ENCODE measurements around the gene UBE2QL1. TPM values are rescaled to one million over a fixed set of nuclear protein-coding genes. Genes with fewer than 3 reads are reported as not detected.

UBE2QL1 gene
- total RNA-seq, 1 donor from 2014 or later: 0.52 TPM

DNA sequence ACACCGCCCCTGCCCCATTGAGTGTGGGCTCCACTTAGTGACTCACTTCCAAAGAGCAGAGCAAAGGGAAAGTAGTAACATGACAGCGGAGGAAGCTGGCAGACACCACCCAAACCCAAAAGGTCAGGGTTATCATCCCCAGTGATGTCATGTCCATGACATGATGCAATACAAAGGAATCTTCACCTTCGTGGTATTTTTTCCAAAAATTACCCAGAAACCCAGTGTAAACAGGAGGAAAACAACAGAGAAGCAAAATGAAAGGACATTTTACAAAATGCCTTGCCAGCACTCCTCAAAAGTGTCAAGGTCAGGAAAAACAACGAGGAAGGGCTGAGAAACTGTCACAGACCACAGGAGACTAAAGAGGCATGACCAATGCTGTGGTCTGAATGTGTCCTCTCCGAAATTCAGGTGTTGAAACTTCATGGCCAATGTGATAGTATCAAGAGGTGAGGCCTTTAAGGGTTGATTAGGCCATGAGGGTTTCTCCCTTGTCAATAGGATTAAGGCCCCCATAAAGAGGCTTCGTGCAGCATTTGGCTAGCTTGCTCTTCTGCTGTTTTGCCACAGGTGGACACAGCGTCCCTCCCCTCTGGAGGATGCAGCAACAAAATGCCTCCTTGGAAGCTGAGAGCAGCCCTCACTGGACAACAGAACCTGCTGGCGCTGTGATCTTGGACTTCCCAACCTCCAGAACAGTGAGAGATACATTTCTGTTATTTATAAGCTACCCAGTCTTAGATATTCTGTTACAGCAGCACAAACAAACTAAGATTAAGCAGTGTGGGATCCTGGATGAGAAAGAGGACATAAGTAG lies 39.8 kb upstream of the UBE2QL1 start:
- no peak overlapping the region for H3K4me3 ChIP-seq (ENCODE audit: low read length in 3 of 3)
- H3K4me1 ChIP-seq (ENCODE audit: control insufficient read depth in 3 of 3, insufficient read depth in 3 of 3, low read length in 3 of 3): peaks cover 0 to 6% (median 0%) of the 10 kb centered on the region in 3 donors
- peaks cover 0 to 3% (median 3%) of the 10 kb centered on the region in 3 donors for H3K27me3 ChIP-seq (ENCODE audit: control insufficient read depth in 3 of 3, insufficient read depth in 3 of 3, low read length in 3 of 3)
- no peaks in the 10 kb centered on the region for H3K9me3 ChIP-seq (ENCODE audit: control insufficient read depth in 3 of 3, low read length in 3 of 3)
- no peak overlapping the region for H3K27ac ChIP-seq (ENCODE audit: low read depth, low read length)
- no peak overlapping the region for H3K9ac ChIP-seq (ENCODE audit: low read depth in 1 of 3, low read length in 3 of 3)
- no peaks in the 10 kb centered on the region for H3K36me3 ChIP-seq (ENCODE audit: control insufficient read depth in 3 of 3, insufficient read depth in 3 of 3, low read length in 3 of 3)

DNA sequence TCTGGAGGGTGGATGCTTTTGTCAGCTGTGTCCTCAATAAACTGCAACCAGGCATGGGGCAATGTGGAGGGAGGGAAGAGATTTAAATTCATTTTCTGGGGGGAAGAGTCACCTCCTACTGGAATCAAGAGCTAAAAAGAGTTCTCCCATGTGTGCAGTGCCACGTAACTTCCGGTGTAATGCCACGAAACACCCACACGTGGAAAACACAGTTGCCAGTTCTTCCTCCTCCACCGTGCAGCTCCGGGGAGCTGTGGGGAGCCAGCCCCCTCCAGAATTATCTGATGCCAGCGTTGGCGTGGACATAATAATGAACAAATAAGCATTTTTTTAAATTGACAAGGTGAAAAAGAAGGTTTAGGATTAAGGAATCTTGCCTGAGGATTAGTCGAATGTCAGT lies 38.2 kb upstream of the UBE2QL1 start:
- H3K27ac ChIP-seq (ENCODE audit: low read depth, low read length): no peak overlapping the region
- peaks cover 0 to 6% (median 0%) of the 10 kb centered on the region in 3 donors for H3K4me1 ChIP-seq (ENCODE audit: control insufficient read depth in 3 of 3, insufficient read depth in 3 of 3, low read length in 3 of 3)
- no peak overlapping the region for H3K9ac ChIP-seq (ENCODE audit: low read depth in 1 of 3, low read length in 3 of 3)
- no peaks in the 10 kb centered on the region for H3K9me3 ChIP-seq (ENCODE audit: control insufficient read depth in 3 of 3, low read length in 3 of 3)
- H3K27me3 ChIP-seq (ENCODE audit: control insufficient read depth in 3 of 3, insufficient read depth in 3 of 3, low read length in 3 of 3): peaks cover 0 to 3% (median 3%) of the 10 kb centered on the region in 3 donors
- no peaks in the 10 kb centered on the region for H3K36me3 ChIP-seq (ENCODE audit: control insufficient read depth in 3 of 3, insufficient read depth in 3 of 3, low read length in 3 of 3)
- no peak overlapping the region for H3K4me3 ChIP-seq (ENCODE audit: low read length in 3 of 3)

DNA sequence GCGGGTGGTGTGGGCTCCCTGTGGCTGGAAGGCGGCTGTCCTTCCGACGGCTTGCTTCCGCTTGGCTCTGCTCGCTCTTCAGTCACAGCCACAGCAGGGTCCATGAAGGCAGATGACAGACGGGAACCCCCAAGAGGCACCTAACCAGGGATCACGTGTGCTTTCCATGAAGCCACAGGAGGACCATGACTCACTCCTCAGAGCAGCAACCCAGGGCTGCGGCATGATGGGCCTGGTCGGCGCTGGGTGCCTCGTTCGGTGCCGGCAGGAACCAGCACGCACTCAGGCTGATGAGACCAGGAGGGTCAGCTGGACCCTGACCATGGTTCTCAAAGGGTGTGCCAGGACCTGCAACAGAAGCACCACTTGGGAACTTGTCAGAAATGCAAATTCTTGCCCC lies 37.5 kb upstream of the UBE2QL1 start:
- Histone ChIP-seq H3K27ac (ENCODE audit: low read depth, low read length) (no peak overlapping the region), H3K9me3 (ENCODE audit: control insufficient read depth in 3 of 3, low read length in 3 of 3) (no peaks in the 10 kb centered on the region)

DNA sequence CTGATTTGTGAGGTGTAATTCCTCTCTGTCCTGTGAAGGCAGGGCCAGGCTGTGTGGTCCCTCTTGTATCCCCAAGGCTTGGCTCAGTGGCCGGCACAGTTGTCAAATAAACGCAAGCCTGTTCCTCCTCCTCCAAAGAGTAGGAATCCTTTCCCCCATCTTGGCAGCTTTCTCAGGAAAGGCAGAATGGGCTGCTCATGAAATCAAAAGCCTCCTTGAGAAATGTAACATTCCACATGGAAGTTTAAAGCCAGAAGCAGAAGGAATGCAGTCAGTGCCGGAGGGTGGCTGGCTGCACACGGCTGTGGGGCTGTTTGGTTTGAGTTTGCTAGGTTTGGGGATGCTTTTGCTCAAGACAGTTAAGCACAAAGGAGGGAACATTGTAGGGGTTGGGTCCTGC lies 35.8 kb upstream of the UBE2QL1 start:
- Histone ChIP-seq H3K4me3 (ENCODE audit: low read length in 3 of 3) (no peak overlapping the region), H3K9me3 (ENCODE audit: control insufficient read depth in 3 of 3, low read length in 3 of 3) (no peaks in the 10 kb centered on the region), H3K27me3 (ENCODE audit: control insufficient read depth in 3 of 3, insufficient read depth in 3 of 3, low read length in 3 of 3) (peaks cover 0 to 3% (median 3%) of the 10 kb centered on the region in 3 donors), H3K27ac (ENCODE audit: low read depth, low read length) (no peak overlapping the region), H3K9ac (ENCODE audit: low read depth in 1 of 3, low read length in 3 of 3) (no peak overlapping the region), H3K4me1 (ENCODE audit: control insufficient read depth in 3 of 3, insufficient read depth in 3 of 3, low read length in 3 of 3) (no peaks in the 10 kb centered on the region), H3K36me3 (ENCODE audit: control insufficient read depth in 3 of 3, insufficient read depth in 3 of 3, low read length in 3 of 3) (no peaks in the 10 kb centered on the region)

More for the DNA sequence above, 37.5 kb upstream of the UBE2QL1 start:
- Histone ChIP-seq H3K27me3 (ENCODE audit: control insufficient read depth in 3 of 3, insufficient read depth in 3 of 3, low read length in 3 of 3) (peaks cover 0 to 3% (median 3%) of the 10 kb centered on the region in 3 donors), H3K9ac (ENCODE audit: low read depth in 1 of 3, low read length in 3 of 3) (no peak overlapping the region), H3K4me3 (ENCODE audit: low read length in 3 of 3) (no peak overlapping the region), H3K36me3 (ENCODE audit: control insufficient read depth in 3 of 3, insufficient read depth in 3 of 3, low read length in 3 of 3) (no peaks in the 10 kb centered on the region), H3K4me1 (ENCODE audit: control insufficient read depth in 3 of 3, insufficient read depth in 3 of 3, low read length in 3 of 3) (peaks cover 0 to 5% (median 0%) of the 10 kb centered on the region in 3 donors)

DNA sequence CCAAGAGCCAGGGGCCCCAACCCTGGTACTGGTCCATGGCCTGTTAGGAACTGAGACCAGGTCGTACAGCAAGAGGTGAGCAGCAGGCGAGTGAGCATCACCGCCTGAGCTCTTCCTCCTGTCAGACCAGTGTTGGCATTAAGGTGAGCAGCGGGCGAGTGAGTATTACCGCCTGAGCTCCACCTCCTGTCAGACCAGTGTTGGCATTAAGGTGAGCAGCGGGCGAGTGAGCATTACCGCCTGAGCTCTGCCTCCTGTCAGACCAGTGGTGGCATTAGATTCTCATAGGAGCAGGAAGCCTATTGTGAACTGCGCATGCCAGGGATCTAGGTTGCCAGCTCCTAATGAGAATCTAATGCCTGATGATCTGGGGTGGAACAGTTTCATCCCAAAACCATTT lies 31.0 kb upstream of the UBE2QL1 start:
- Histone ChIP-seq H3K9ac (ENCODE audit: low read depth in 1 of 3, low read length in 3 of 3) (no peak overlapping the region), H3K27me3 (ENCODE audit: control insufficient read depth in 3 of 3, insufficient read depth in 3 of 3, low read length in 3 of 3) (peaks cover 0 to 3% (median 0%) of the 10 kb centered on the region in 3 donors), H3K27ac (ENCODE audit: low read depth, low read length) (no peak overlapping the region), H3K36me3 (ENCODE audit: control insufficient read depth in 3 of 3, insufficient read depth in 3 of 3, low read length in 3 of 3) (no peaks in the 10 kb centered on the region), H3K4me3 (ENCODE audit: low read length in 3 of 3) (no peak overlapping the region), H3K9me3 (ENCODE audit: control insufficient read depth in 3 of 3, low read length in 3 of 3) (no peaks in the 10 kb centered on the region), H3K4me1 (ENCODE audit: control insufficient read depth in 3 of 3, insufficient read depth in 3 of 3, low read length in 3 of 3) (peaks cover 4 to 8% (median 5%) of the 10 kb centered on the region in 3 donors)

DNA sequence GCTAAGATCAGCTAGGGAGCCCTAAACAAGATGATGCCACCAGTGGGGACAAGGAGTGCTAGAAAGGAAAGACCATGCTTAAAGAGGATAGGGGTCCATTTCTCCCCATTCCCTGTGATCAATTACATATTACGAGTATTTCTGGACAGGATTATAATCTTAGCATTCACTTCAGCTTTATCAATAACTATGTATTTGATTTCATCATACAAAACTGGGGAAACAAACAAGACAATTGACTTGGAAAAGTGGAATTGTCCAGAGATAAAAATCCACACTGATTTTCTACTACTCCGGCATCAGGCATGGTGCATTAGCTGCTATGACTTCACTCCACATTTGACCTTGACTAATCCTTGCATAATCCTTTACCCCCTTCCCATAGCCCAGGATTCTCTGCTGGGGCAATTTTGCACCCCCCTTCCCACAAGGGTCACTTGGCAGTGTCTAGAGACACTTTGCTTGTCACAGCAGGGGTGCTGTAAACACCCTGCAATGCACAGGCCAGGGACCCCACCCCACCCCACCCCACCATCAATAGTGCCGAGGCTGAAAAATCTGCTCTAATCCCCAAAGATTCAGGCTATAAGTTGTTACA lies 29.9 kb upstream of the UBE2QL1 start:
- Histone ChIP-seq H3K9ac (ENCODE audit: low read depth in 1 of 3, low read length in 3 of 3) (no peak overlapping the region), H3K36me3 (ENCODE audit: control insufficient read depth in 3 of 3, insufficient read depth in 3 of 3, low read length in 3 of 3) (no peaks in the 10 kb centered on the region), H3K27me3 (ENCODE audit: control insufficient read depth in 3 of 3, insufficient read depth in 3 of 3, low read length in 3 of 3) (no peaks in the 10 kb centered on the region), H3K4me3 (ENCODE audit: low read length in 3 of 3) (no peak overlapping the region), H3K4me1 (ENCODE audit: control insufficient read depth in 3 of 3, insufficient read depth in 3 of 3, low read length in 3 of 3) (peaks cover 4 to 16% (median 12%) of the 10 kb centered on the region in 3 donors), H3K9me3 (ENCODE audit: control insufficient read depth in 3 of 3, low read length in 3 of 3) (no peaks in the 10 kb centered on the region), H3K27ac (ENCODE audit: low read depth, low read length) (no peak overlapping the region)

DNA sequence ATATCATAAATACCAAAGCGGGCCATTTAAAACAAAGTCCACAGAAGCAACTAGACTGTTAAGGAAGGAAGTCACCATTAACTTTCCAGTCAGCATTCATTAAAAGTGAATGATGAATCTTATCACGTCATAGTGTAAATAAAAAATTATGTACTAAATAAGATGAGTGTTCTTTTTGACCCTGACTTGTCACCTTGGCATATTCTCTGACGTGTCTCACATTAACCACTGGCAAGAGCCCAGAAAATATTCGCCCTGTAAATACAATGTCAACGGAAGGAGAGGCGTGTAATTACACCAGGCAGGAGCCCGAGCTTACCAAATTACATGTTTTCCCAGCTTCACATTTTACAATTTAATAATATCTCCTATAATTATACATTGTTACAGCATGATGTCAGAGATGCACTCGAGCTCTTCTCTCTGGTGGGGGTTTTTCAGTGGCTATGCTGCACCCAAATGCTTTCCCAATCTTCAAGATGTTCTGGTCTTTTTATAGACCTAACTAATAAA lies 29.3 kb upstream of the UBE2QL1 start:
- H3K36me3 ChIP-seq (ENCODE audit: control insufficient read depth in 3 of 3, insufficient read depth in 3 of 3, low read length in 3 of 3): no peaks in the 10 kb centered on the region
- H3K27me3 ChIP-seq (ENCODE audit: control insufficient read depth in 3 of 3, insufficient read depth in 3 of 3, low read length in 3 of 3): no peaks in the 10 kb centered on the region
- no peak overlapping the region for H3K4me3 ChIP-seq (ENCODE audit: low read length in 3 of 3)
- no peak overlapping the region for H3K9ac ChIP-seq (ENCODE audit: low read depth in 1 of 3, low read length in 3 of 3)
- H3K27ac ChIP-seq (ENCODE audit: low read depth, low read length): no peak overlapping the region
- H3K9me3 ChIP-seq (ENCODE audit: control insufficient read depth in 3 of 3, low read length in 3 of 3): no peaks in the 10 kb centered on the region
- peaks cover 4 to 16% (median 12%) of the 10 kb centered on the region in 3 donors for H3K4me1 ChIP-seq (ENCODE audit: control insufficient read depth in 3 of 3, insufficient read depth in 3 of 3, low read length in 3 of 3)

DNA sequence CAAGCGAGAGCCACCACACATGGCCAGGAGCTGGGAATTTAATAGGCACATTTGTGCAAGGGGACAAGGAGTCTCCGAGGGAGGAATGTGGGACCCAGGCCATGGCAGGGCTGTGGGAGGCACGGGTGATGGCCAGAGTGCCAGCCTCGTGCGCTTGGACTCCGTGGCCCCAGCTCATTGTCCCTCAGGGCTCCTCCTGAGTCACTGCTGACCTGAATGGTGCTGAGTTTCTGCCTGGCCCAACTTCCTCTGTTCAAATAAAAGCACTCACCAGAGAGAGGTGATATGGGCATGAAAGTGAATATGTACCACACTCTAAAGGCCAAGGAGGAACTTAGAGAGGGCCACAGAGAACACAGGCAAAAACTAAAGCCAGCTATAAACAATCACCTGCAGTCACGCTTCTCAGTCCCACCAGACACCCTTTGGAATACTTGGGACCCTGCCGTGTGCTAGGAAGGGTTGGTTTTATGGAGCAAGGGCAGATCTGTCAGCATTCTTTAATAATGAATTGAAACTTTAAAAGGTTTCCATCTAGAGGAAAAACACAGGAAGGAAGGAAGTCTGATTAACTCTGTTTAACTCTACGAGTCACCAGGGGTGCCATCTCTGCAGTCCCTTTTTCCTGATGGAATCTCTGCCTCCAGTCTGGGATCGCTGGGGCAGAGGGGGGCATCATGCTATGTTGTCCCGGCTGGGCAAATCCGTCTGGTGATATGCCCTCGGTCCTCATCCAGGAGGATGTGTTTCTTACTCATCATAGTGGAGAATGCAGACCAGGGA lies 25.1 kb upstream of the UBE2QL1 start:
- H3K4me1 ChIP-seq (ENCODE audit: control insufficient read depth in 3 of 3, insufficient read depth in 3 of 3, low read length in 3 of 3): peaks cover 4 to 16% (median 12%) of the 10 kb centered on the region in 3 donors
- H3K27ac ChIP-seq (ENCODE audit: low read depth, low read length): no peak overlapping the region
- H3K9me3 ChIP-seq (ENCODE audit: control insufficient read depth in 3 of 3, low read length in 3 of 3): no peaks in the 10 kb centered on the region
- H3K27me3 ChIP-seq (ENCODE audit: control insufficient read depth in 3 of 3, insufficient read depth in 3 of 3, low read length in 3 of 3): no peaks in the 10 kb centered on the region
- peak overlapping the region in 1 of 3 donors; percentile 36 for H3K9ac ChIP-seq (ENCODE audit: low read depth in 1 of 3, low read length in 3 of 3)
- H3K36me3 ChIP-seq (ENCODE audit: control insufficient read depth in 3 of 3, insufficient read depth in 3 of 3, low read length in 3 of 3): no peaks in the 10 kb centered on the region
- H3K4me3 ChIP-seq (ENCODE audit: low read length in 3 of 3): no peak overlapping the region

DNA sequence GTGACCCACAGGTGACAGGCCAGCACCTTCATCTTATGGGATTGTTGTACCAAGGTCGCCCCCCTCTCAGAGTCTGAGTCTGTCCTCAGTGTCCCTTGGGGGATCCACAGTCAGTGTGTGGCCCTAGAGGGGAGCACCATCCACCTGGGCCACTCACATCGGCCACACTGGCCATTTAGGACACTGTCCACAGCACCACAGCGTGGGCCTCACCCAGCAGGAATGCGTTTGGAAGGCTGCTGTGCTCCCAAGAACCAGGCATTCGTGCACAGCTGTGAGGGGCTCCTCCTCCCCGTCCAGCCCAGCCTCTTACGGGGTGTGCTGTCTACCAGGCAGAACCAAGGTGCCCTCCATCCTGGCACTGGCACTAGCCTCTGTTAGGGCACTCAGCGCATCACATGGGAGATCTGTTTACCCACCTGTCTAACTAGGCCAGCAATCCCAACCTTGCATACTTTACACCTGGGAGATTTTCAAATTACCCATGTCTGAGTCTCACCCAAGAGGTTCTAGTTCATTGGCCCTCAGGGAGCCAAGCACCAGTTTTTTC lies 24.5 kb upstream of the UBE2QL1 start:
- Histone ChIP-seq H3K4me3 (ENCODE audit: low read length in 3 of 3) (no peak overlapping the region), H3K9ac (ENCODE audit: low read depth in 1 of 3, low read length in 3 of 3) (no peak overlapping the region), H3K9me3 (ENCODE audit: control insufficient read depth in 3 of 3, low read length in 3 of 3) (no peaks in the 10 kb centered on the region), H3K36me3 (ENCODE audit: control insufficient read depth in 3 of 3, insufficient read depth in 3 of 3, low read length in 3 of 3) (no peaks in the 10 kb centered on the region), H3K27me3 (ENCODE audit: control insufficient read depth in 3 of 3, insufficient read depth in 3 of 3, low read length in 3 of 3) (no peaks in the 10 kb centered on the region), H3K27ac (ENCODE audit: low read depth, low read length) (no peak overlapping the region), H3K4me1 (ENCODE audit: control insufficient read depth in 3 of 3, insufficient read depth in 3 of 3, low read length in 3 of 3) (peaks cover 4 to 16% (median 12%) of the 10 kb centered on the region in 3 donors)
